Measurements from ENCODE around the gene EID2B. TPM values are rescaled to one million over a fixed set of nuclear protein-coding genes. Genes with fewer than 3 reads are reported as not detected.

The EID2B gene
- total RNA-seq, 6 donors from 2014 or later = 1.2 to 6.3 (median 2.4) TPM

DNA sequence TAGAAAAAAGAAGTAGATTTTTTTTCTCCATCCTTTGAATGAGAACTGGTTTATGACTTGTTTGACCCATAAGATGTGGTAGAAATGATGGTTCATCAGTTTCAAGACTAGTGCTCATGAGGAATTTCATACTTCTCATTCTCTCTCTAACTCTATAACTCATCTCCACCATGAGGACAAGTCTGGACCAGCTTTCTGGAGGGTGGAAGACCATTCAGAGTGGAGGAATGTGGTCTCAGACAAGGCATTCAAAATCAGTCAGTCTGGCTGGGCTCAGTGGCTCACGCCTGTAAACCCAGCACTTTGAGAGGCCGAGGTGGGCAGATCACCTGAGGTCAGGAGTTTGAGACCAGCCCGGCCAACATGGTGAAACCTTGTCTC lies 10.8 kb upstream of the EID2B start:
- no peak overlapping the region for H3K27ac ChIP-seq
- H3K27me3 ChIP-seq = no peaks in the 10 kb centered on the region
- H3K9me3 ChIP-seq = no peaks in the 10 kb centered on the region
- peaks cover 8 to 13% (median 11%) of the 10 kb centered on the region in 4 donors for H3K4me1 ChIP-seq
- H3K4me3 ChIP-seq = no peak overlapping the region
- no peaks in the 10 kb centered on the region for H3K36me3 ChIP-seq
- TF ChIP-seq EP300 (IDR thresholded peaks at IDR 0.05) (no peak), POLR2A (IDR thresholded peaks at IDR 0.05) (no peak)
- 83 to 84% methylated on average over 3 of the region's 3 CpGs for WGBS, 2 donors
- ATAC-seq (ENCODE audit: low FRiP score in 2 of 2) (no peak), DNase-seq (no peak)

DNA sequence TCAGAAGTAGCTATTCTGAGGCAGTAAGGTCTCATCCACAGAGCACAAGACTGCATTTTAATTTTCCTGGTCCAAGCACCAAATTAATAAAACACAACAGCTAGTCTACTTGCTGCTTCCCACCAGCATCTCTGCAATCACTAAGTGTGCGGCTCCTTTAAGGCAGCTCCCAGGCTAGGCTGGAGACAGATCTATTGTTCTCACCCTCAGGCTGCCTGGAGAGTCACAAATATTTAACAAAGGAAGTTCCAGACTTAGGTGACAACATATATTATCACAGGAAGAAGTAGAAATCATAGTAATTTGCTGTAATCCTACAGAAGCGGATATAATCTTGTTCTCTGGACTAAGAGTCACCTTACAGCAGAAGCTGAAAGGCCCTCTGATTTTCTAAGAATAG lies 9.6 kb upstream of the EID2B start:
- WGBS, 2 donors = 49 to 57% methylated on average over 2 of the region's 2 CpGs
- H3K36me3 ChIP-seq = no peaks in the 10 kb centered on the region
- peaks cover 12 to 24% (median 19%) of the 10 kb centered on the region in 4 donors for H3K4me1 ChIP-seq
- peak overlapping the region in 1 of 4 donors; percentile 57 for H3K27ac ChIP-seq
- H3K9me3 ChIP-seq = no peaks in the 10 kb centered on the region
- no peak overlapping the region for H3K4me3 ChIP-seq
- TF ChIP-seq POLR2AphosphoS5 (IDR thresholded peaks at IDR 0.05) (no peak), EP300 (IDR thresholded peaks at IDR 0.05) (no peak), POLR2A (IDR thresholded peaks at IDR 0.05) (no peak)
- TF ChIP-seq, protein P1, sequence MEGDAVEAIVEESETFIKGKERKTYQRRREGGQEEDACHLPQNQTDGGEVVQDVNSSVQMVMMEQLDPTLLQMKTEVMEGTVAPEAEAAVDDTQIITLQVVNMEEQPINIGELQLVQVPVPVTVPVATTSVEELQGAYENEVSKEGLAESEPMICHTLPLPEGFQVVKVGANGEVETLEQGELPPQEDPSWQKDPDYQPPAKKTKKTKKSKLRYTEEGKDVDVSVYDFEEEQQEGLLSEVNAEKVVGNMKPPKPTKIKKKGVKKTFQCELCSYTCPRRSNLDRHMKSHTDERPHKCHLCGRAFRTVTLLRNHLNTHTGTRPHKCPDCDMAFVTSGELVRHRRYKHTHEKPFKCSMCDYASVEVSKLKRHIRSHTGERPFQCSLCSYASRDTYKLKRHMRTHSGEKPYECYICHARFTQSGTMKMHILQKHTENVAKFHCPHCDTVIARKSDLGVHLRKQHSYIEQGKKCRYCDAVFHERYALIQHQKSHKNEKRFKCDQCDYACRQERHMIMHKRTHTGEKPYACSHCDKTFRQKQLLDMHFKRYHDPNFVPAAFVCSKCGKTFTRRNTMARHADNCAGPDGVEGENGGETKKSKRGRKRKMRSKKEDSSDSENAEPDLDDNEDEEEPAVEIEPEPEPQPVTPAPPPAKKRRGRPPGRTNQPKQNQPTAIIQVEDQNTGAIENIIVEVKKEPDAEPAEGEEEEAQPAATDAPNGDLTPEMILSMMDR (IDR thresholded peaks at IDR 0.05) = no peak
- no peaks in the 10 kb centered on the region for H3K27me3 ChIP-seq
- ATAC-seq (ENCODE audit: low FRiP score in 2 of 2) (no peak), DNase-seq (no peak)

DNA sequence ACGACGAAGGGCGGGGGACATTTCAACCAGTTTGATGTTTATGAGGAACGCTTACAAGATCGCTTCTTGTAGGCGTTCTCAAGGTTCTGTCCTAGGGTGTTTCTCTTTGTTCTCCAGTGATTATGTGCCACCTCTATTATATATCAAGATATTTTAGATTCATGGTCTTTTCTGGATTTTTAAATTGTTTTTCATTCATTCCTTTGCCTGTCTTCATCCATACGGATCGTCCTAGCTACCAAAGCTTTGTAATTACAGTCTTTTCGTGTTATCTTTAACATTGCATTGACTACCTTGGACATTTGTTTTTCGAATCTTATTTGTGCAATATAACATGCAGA lies 7.7 kb upstream of the EID2B start:
- H3K4me3 ChIP-seq = peak overlapping the region in 3 of 4 donors; percentile 73 to 95 (median 90)
- TF ChIP-seq, protein P1 (IDR thresholded peaks at IDR 0.05) = peak in 1 of 6 experiments; percentile 2
- TF ChIP-seq POLR2A (IDR thresholded peaks at IDR 0.05) = no peak
- WGBS, 2 donors = 8 to 10% methylated on average over 10 of the region's 10 CpGs
- no peak for ATAC-seq (ENCODE audit: low FRiP score in 2 of 2)
- H3K27me3 ChIP-seq = no peaks in the 10 kb centered on the region
- no peaks in the 10 kb centered on the region for H3K9me3 ChIP-seq
- peaks cover 12 to 24% (median 19%) of the 10 kb centered on the region in 4 donors for H3K4me1 ChIP-seq
- H3K27ac ChIP-seq = peak overlapping the region in 2 of 4 donors; percentile 94 to 96
- no peaks in the 10 kb centered on the region for H3K36me3 ChIP-seq
- DNase-seq = no peak

DNA sequence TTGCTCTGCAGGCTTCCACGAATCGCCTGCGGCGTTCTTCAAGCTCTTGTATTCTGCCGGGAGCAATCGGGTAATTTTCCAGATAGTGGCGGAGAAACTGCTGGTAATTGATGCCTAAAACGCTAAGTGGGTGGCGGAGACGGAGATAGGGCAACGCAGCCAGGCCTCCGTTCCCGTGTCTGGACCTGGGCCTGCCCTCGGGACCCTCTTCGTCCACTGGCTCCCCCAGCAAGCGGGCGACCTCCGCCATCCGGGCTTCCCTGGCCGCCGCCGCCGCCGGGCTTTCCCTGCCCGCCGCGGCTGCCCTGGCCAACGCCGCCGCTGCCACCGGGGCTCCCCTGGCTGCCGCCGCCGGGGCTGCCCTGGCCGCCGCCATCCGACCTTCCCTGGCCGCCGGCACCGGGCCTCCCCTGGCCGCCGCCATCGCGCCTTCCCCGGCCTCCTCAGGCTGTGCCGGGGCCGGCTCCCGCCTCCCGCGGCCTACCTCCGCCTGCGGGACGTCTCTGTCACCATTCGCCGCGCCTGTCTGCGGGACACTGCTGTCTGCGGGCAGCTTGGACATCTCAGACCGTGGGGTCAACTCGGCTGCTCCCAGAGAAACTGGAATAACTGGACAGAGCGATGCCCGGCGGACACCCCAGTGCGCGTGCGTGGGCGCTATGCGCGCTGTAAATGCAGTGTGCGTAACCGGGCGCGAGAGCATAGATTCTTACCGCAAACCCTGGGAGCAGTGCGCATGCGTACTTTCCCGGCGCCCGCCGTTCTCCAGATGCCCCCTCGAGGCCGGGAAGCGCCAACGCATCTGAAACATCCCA lies 7.1 kb upstream of the EID2B start, which contains the start of gene EID2:
Gene EID2, minus strand, starts transcription at position 644 of the 815 bp plus-strand sequence. Its CDS starts 82 bp downstream, at position 562.
- Histone ChIP-seq H3K27me3 (no peaks in the 10 kb centered on the region), H3K9me3 (no peaks in the 10 kb centered on the region), H3K36me3 (no peaks in the 10 kb centered on the region), H3K4me1 (peaks cover 12 to 24% (median 19%) of the 10 kb centered on the region in 4 donors), H3K4me3 (peak within 1 kb of the TSS; percentile 73 to 95 (median 85)), H3K27ac (peak within 1 kb of the TSS; percentile 94 to 98 (median 96))
- ATAC-seq (ENCODE audit: low FRiP score in 2 of 2) (peak; percentile 96 to 99), DNase-seq (peak; percentile 98)
- WGBS, 2 donors = 0% methylated on average over 36 to 71 of the region's 84 CpGs
- TF ChIP-seq POLR2A (IDR thresholded peaks at IDR 0.05) (peak in 3 of 4 donors; percentile 74 to 88 (median 78)), POLR2AphosphoS5 (IDR thresholded peaks at IDR 0.05) (peak; percentile 80 to 97), EP300 (IDR thresholded peaks at IDR 0.05) (peak in 1 of 4 donors; percentile 37)
- TF ChIP-seq, protein P1 (IDR thresholded peaks at IDR 0.05) = peak; percentile 82 to 96 (median 86)

DNA sequence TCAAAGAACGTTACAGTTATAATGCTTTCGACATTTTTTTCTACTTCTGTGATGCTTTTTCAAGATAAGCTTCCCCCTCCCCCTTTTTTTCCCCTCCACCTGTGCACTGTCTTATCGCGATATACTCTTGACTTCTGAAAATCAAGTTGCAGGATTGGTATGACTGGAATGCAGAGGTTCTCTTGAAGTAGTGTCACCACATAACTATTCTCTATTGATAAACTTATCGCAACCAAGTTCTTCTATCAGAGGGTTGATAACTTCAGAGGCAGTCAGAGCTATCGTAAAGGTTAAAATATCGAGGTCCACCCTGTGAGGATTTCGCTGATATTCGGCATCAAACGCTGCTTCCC lies 6.5 kb upstream of the EID2B start:
- Histone ChIP-seq H3K4me1 (peaks cover 12 to 24% (median 19%) of the 10 kb centered on the region in 4 donors), H3K27ac (peak overlapping the region; percentile 94 to 98 (median 96)), H3K27me3 (no peaks in the 10 kb centered on the region), H3K36me3 (no peaks in the 10 kb centered on the region), H3K9me3 (no peaks in the 10 kb centered on the region), H3K4me3 (peak overlapping the region; percentile 73 to 95 (median 85))
- no peak for TF ChIP-seq EP300 (IDR thresholded peaks at IDR 0.05)
- TF ChIP-seq POLR2A (IDR thresholded peaks at IDR 0.05) = no peak
- TF ChIP-seq, protein P1 (IDR thresholded peaks at IDR 0.05) = no peak
- no peak for TF ChIP-seq POLR2AphosphoS5 (IDR thresholded peaks at IDR 0.05)
- no peak for DNase-seq
- ATAC-seq (ENCODE audit: low FRiP score in 2 of 2) = no peak
- WGBS, 2 donors = 3 to 4% methylated on average over 10 of the region's 10 CpGs

Data from upper lobe of left lung (tissue), 6 donors.